Karpas-422 (cell line): ENCODE results near the gene CADPS. TPM values are rescaled to one million over a fixed set of nuclear protein-coding genes. Genes with fewer than 3 reads are reported as not detected.

Source experiments
- DNase-seq: peaks from one replicate; pipeline ENCODE4 v3.0.0-alpha.2; 2015
- H2AFZ ChIP-seq: fragments of 200-600 bp; sonication (generic); 2 replicates; pipeline ENCODE4 v1.6.1; 2014; ENCODE audit warnings: antibody characterized with exemption, low read length, mixed read lengths
- H3K27ac ChIP-seq: fragments of 200-600 bp; sonication (generic); 2 replicates; pipeline ENCODE4 v1.5.1; 2014; ENCODE audit warnings: mild to moderate bottlenecking, low read length, moderate library complexity
- H3K27me3 ChIP-seq: fragments of 200-600 bp; sonication (generic); 2 replicates; pipeline ENCODE4 v1.6.1; 2014; ENCODE audit warnings: low read length, mixed read lengths
- H3K36me3 ChIP-seq: fragments of 200-600 bp; sonication (generic); 2 replicates; pipeline ENCODE4 v1.6.1; 2014; ENCODE audit warnings: low read length, mixed read lengths; ENCODE audit not compliant: insufficient read depth
- H3K4me1 ChIP-seq: fragments of 200-600 bp; sonication (generic); 2 replicates; pipeline ENCODE4 v1.6.1; 2014; ENCODE audit warnings: mild to moderate bottlenecking, low read length, mixed read lengths
- H3K4me2 ChIP-seq: fragments of 200-600 bp; sonication (generic); 2 replicates; pipeline ENCODE4 v1.6.1; 2014; ENCODE audit warnings: low read length, low read depth, mild to moderate bottlenecking; ENCODE audit not compliant: poor library complexity, severe bottlenecking
- H3K4me3 ChIP-seq: fragments of 200-600 bp; sonication (generic); 2 replicates; pipeline ENCODE4 v1.5.1; 2014; ENCODE audit warnings: mild to moderate bottlenecking, antibody characterized with exemption, low read length, mixed read lengths
- H3K79me2 ChIP-seq: fragments of 200-600 bp; sonication (generic); 2 replicates; pipeline ENCODE4 v1.6.1; 2014; ENCODE audit warnings: mild to moderate bottlenecking, low read length, mixed read lengths
- H3K9ac ChIP-seq: fragments of 200-600 bp; sonication (generic); 2 replicates; pipeline ENCODE4 v1.6.0; 2014; ENCODE audit warnings: low read length
- H3K9me2 ChIP-seq: fragments of 200-600 bp; sonication (generic), shearing (Covaris generic); replicated peaks from 2 replicates; pipeline ENCODE4 v1.6.0; 2014; ENCODE audit warnings: mild to moderate bottlenecking, low read length, moderate library complexity; ENCODE audit not compliant: insufficient read depth
- H3K9me3 ChIP-seq: fragments of 300-700, 200-600 bp; sonication (generic); 2 replicates; pipeline ENCODE4 v1.6.1; 2014; ENCODE audit warnings: low read length, mixed read lengths
- H4K20me1 ChIP-seq: fragments of 200-600 bp; sonication (generic); 2 replicates; pipeline ENCODE4 v1.6.1; 2014; ENCODE audit warnings: mild to moderate bottlenecking, antibody characterized with exemption, low read length, low read depth; ENCODE audit not compliant: insufficient read depth
- total RNA-seq: library from RNA; depleted of rRNA; stranded (reverse); fragments of >200 nt; shearing (Covaris generic); gene quantifications from 2 replicates; pipeline ENCODE4 v1.2.3, GENCODE V29; 2014; ENCODE audit warnings: low replicate concordance

CADPS gene
- total RNA-seq, 1 experiment from 2014 or later: 1.9 TPM

- no peak overlapping the region for H3K4me3 ChIP-seq
- H3K9me2 ChIP-seq: no peaks in the 10 kb centered on the region
- H3K79me2 ChIP-seq: no peaks in the 10 kb centered on the region
- H3K9me3 ChIP-seq: no peaks in the 10 kb centered on the region
- H3K4me1 ChIP-seq: no peaks in the 10 kb centered on the region
- no peak overlapping the region for H3K9ac ChIP-seq
- DNase-seq: no peak
- H3K27me3 ChIP-seq: no peaks in the 10 kb centered on the region
- no peak overlapping the region for H3K4me2 ChIP-seq
- no peak overlapping the region for H3K27ac ChIP-seq
- H3K36me3 ChIP-seq: no peaks in the 10 kb centered on the region
- no peak overlapping the region for H2AFZ ChIP-seq
- no peaks in the 10 kb centered on the region for H4K20me1 ChIP-seq
These were observed 471.5 kb downstream of the CADPS start for GRCh38 chr3:62403765-62404164.

- Histone ChIP-seq H3K4me2 (no peak overlapping the region), H3K27ac (no peak overlapping the region), H3K9ac (no peak overlapping the region), H3K27me3 (no peaks in the 10 kb centered on the region), H3K4me1 (no peaks in the 10 kb centered on the region), H3K9me2 (no peaks in the 10 kb centered on the region), H3K36me3 (no peaks in the 10 kb centered on the region), H4K20me1 (no peaks in the 10 kb centered on the region), H2AFZ (no peak overlapping the region), H3K4me3 (no peak overlapping the region), H3K9me3 (no peaks in the 10 kb centered on the region), H3K79me2 (no peaks in the 10 kb centered on the region)
- no peak for DNase-seq
These were observed 482.5 kb downstream of the CADPS start for GRCh38 chr3:62392626-62393292.

GRCh38 chr3:62387251-62387650 is 488.0 kb downstream of the CADPS start:
- no peaks in the 10 kb centered on the region for H3K79me2 ChIP-seq
- H3K4me3 ChIP-seq: no peak overlapping the region
- no peak overlapping the region for H2AFZ ChIP-seq
- H4K20me1 ChIP-seq: no peaks in the 10 kb centered on the region
- DNase-seq: no peak
- H3K9me3 ChIP-seq: no peaks in the 10 kb centered on the region
- no peaks in the 10 kb centered on the region for H3K36me3 ChIP-seq
- H3K9me2 ChIP-seq: no peaks in the 10 kb centered on the region
- no peak overlapping the region for H3K9ac ChIP-seq
- H3K27ac ChIP-seq: no peak overlapping the region
- H3K4me1 ChIP-seq: no peaks in the 10 kb centered on the region
- no peaks in the 10 kb centered on the region for H3K27me3 ChIP-seq
- H3K4me2 ChIP-seq: no peak overlapping the region

- DNase-seq: no peak
- H3K27me3 ChIP-seq: no peaks in the 10 kb centered on the region
These were observed 495.9 kb downstream of the CADPS start for GRCh38 chr3:62379321-62379798.

GRCh38 chr3:62378921-62379320 is 496.3 kb downstream of the CADPS start:
- Histone ChIP-seq H3K9me2 (no peaks in the 10 kb centered on the region), H3K4me1 (no peaks in the 10 kb centered on the region), H3K79me2 (no peaks in the 10 kb centered on the region), H3K27ac (no peak overlapping the region), H4K20me1 (no peaks in the 10 kb centered on the region), H3K9me3 (no peaks in the 10 kb centered on the region), H3K9ac (no peak overlapping the region), H3K27me3 (no peaks in the 10 kb centered on the region), H3K4me2 (no peak overlapping the region), H2AFZ (no peak overlapping the region), H3K4me3 (no peak overlapping the region), H3K36me3 (no peaks in the 10 kb centered on the region)
- DNase-seq: no peak

More at GRCh38 chr3:62379321-62379798, 495.9 kb downstream of the CADPS start:
- Histone ChIP-seq H2AFZ (no peak overlapping the region), H3K4me3 (no peak overlapping the region), H3K9ac (no peak overlapping the region), H4K20me1 (no peaks in the 10 kb centered on the region), H3K36me3 (no peaks in the 10 kb centered on the region), H3K9me2 (no peaks in the 10 kb centered on the region), H3K4me2 (no peak overlapping the region), H3K27ac (no peak overlapping the region), H3K4me1 (no peaks in the 10 kb centered on the region), H3K9me3 (no peaks in the 10 kb centered on the region), H3K79me2 (no peaks in the 10 kb centered on the region)

GRCh38 chr3:62378311-62378789 is 496.9 kb downstream of the CADPS start:
- H3K9ac ChIP-seq: no peak overlapping the region
- no peaks in the 10 kb centered on the region for H3K79me2 ChIP-seq
- no peaks in the 10 kb centered on the region for H3K27me3 ChIP-seq
- no peak overlapping the region for H3K27ac ChIP-seq
- DNase-seq: no peak
- no peak overlapping the region for H3K4me2 ChIP-seq
- no peaks in the 10 kb centered on the region for H3K9me3 ChIP-seq
- no peak overlapping the region for H3K4me3 ChIP-seq
- no peaks in the 10 kb centered on the region for H4K20me1 ChIP-seq
- H2AFZ ChIP-seq: no peak overlapping the region
- H3K9me2 ChIP-seq: no peaks in the 10 kb centered on the region
- no peaks in the 10 kb centered on the region for H3K36me3 ChIP-seq
- no peaks in the 10 kb centered on the region for H3K4me1 ChIP-seq

- Histone ChIP-seq H3K4me2 (no peak overlapping the region), H2AFZ (no peak overlapping the region), H3K9me3 (no peaks in the 10 kb centered on the region), H4K20me1 (no peaks in the 10 kb centered on the region), H3K4me1 (no peaks in the 10 kb centered on the region), H3K9me2 (no peaks in the 10 kb centered on the region), H3K27ac (no peak overlapping the region), H3K79me2 (no peaks in the 10 kb centered on the region), H3K4me3 (no peak overlapping the region), H3K27me3 (no peaks in the 10 kb centered on the region), H3K36me3 (no peaks in the 10 kb centered on the region), H3K9ac (no peak overlapping the region)
- DNase-seq: no peak
These were observed 498.0 kb downstream of the CADPS start for GRCh38 chr3:62376906-62377877.

GRCh38 chr3:62376454-62376720 is 498.8 kb downstream of the CADPS start:
- no peaks in the 10 kb centered on the region for H3K9me2 ChIP-seq
- no peaks in the 10 kb centered on the region for H3K4me1 ChIP-seq
- no peak overlapping the region for H3K27ac ChIP-seq
- H3K4me2 ChIP-seq: no peak overlapping the region
- H2AFZ ChIP-seq: no peak overlapping the region
- H3K4me3 ChIP-seq: no peak overlapping the region
- H4K20me1 ChIP-seq: no peaks in the 10 kb centered on the region
- H3K79me2 ChIP-seq: no peaks in the 10 kb centered on the region
- H3K27me3 ChIP-seq: no peaks in the 10 kb centered on the region
- H3K9ac ChIP-seq: no peak overlapping the region
- no peaks in the 10 kb centered on the region; the same call in 1 of the 2 replicates for H3K9me3 ChIP-seq
- H3K36me3 ChIP-seq: no peaks in the 10 kb centered on the region
- DNase-seq: no peak
